GM12872 (cell line): Measurements from ENCODE around the gene SERPINA1.

ENCODE experiments used
- TF ChIP-seq, protein P1 (sequence below): IDR thresholded peaks from 3 replicates; pipeline ENCODE4 v1.5.1; 2011; ENCODE audit warnings: low read depth, mild to moderate bottlenecking, low read length, moderate library complexity; ENCODE audit not compliant: insufficient read depth

Gene SERPINA1

DNA sequence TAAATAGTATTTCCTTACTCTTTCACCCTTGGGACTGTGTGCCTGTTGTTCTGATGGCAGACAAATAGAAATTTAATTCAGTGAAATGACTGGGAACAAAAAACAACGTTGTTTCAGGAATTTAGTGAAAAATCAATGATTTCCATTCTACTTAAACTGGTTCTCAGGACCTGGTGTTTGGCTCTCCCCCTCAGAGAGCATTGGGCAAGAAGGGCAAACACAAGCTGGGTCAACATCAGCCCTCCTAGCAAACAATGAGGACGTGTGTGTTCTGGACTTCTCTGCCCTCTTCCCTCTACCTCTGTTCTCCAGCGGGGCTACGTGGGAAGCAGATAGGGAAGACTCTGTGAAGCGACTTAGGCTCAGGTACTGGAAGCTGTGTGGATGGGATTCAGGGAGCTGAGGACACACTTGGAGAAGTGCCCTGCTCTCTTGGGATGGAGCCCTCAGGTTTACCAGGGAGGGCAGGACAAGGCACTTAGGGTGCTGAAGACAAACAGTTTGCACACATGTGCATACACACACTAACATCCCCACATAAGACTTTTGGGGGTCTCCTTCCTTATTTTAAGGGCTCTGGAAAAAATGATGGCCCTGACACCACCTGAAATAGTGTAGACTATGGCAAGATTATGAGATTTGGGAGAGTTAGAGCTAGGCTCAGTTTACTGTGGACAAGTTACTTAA, 7.6 kb upstream of the SERPINA1 start:
- TF ChIP-seq, protein P1, sequence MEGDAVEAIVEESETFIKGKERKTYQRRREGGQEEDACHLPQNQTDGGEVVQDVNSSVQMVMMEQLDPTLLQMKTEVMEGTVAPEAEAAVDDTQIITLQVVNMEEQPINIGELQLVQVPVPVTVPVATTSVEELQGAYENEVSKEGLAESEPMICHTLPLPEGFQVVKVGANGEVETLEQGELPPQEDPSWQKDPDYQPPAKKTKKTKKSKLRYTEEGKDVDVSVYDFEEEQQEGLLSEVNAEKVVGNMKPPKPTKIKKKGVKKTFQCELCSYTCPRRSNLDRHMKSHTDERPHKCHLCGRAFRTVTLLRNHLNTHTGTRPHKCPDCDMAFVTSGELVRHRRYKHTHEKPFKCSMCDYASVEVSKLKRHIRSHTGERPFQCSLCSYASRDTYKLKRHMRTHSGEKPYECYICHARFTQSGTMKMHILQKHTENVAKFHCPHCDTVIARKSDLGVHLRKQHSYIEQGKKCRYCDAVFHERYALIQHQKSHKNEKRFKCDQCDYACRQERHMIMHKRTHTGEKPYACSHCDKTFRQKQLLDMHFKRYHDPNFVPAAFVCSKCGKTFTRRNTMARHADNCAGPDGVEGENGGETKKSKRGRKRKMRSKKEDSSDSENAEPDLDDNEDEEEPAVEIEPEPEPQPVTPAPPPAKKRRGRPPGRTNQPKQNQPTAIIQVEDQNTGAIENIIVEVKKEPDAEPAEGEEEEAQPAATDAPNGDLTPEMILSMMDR = no peak

DNA sequence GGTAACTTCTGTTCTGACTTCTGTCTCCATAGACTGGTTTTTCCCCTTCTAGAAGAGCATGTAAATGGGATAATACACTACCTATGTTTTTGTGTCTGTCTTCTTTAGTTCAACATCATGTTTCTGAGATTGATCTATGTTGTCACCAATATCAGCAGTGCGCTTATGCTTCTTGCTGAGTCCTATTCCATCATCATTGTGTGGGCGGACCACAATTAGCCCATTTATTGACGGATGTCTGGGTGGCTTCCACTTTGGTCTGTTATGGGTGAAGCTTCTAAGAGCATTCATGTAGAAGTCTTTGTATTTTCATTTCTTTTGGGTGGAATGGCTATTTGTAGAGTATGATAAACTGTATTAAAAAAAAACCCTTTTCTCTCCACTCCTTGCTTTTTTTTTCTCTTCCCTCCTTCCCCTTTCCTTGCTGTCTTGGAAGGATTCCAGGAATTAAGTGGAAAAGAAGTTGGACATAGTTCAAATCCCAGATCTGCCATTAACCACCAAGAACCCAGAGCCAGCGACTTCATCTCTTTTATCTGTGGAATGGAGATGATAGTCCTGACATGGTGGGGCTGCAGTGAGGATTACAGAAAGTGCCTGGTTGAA, 7.0 kb upstream of the SERPINA1 start:
- TF ChIP-seq, protein P1 = no peak

DNA sequence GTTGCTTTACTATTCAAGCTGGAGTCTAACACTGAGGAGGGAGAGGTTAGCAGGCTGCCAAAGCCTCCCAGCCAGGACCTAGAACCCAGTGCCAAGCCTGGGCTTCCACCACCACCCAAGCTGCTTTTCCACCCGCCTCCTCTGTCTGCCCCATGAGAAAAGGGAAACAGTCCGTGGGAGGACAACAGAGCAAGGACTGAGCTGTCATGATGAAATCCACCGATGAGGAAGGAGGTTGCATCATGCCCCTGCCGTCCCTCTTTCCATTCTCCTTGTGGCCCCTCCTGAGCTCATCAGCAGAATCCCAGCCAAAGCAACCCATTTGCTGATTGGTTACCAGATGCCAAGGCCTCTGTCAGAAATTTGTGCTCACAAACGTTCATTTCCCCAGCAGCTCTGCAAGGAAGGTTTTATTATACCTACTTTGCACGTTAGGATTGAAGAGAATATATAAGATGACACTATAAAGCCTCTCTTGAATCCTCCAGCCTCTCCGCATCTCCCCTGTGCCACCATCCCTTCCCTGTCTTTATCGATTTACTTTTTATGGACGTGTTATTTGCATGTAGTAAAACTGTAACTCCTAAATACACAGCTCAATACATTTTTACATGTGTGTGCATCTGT, 6.3 kb upstream of the SERPINA1 start:
- TF ChIP-seq, protein P1 = no peak

DNA sequence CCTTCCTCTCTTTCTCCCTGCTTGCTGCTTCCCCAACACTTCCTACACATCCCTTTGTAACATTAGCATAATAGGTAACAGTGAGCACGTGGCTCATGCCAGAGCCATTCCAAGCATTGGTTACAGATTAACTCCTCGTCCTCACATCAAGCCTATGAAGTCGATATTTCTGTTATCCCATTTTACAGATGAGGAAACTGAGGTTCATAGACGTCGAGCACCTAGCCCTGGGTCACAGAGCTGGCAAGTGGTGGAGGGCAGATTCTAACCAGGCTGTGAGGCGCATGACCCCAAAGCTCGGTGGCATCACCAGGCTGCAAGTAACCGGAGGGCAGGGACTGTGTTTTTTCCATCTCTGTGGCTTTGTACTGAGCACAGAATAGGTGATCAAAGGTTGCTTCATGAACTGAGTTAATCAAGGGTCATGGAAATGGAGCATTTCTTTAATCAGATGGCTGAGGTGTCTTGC, 5.7 kb upstream of the SERPINA1 start:
- TF ChIP-seq, protein P1 = no peak

DNA sequence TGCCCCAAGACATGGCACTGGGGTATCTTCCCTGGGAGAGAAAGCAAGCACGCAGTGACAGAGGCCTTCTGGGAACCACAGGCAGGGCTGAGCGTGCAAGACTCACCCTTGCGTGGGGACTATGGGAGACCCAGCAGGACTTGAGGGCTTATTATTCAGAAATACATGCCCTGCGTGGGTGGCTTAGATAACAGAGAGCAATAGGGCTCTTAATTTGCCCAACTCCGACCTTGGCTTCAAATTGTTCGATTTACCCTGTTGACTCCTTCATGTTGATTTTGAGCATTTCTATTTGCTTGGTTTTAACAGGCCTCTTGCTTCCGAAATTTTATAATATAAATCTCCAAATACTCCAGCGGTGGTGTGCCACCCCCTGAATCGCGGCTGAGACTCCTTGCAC, 5.1 kb upstream of the SERPINA1 start:
- TF ChIP-seq, protein P1 = no peak

DNA sequence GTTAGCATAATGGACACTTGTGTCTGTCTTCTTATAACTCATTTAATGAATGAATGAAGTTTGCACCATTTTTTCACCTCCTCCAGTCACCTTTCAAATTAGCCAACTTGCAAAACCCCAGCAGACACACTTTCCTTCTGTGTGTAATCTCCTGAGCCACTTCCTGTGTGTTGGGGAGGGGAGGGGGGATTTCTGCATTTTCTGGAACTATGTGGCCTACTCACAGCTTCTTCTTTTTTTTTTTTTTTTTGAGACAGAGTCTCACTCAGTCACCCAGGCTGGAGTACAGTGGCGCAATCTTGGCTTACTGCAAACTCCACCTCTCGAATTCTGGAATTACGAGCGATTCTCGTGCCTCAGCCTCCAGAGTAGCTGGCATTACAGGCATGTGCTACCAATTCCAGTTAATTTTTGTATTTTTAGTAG, 4.1 kb upstream of the SERPINA1 start:
- TF ChIP-seq, protein P1 = no peak

DNA sequence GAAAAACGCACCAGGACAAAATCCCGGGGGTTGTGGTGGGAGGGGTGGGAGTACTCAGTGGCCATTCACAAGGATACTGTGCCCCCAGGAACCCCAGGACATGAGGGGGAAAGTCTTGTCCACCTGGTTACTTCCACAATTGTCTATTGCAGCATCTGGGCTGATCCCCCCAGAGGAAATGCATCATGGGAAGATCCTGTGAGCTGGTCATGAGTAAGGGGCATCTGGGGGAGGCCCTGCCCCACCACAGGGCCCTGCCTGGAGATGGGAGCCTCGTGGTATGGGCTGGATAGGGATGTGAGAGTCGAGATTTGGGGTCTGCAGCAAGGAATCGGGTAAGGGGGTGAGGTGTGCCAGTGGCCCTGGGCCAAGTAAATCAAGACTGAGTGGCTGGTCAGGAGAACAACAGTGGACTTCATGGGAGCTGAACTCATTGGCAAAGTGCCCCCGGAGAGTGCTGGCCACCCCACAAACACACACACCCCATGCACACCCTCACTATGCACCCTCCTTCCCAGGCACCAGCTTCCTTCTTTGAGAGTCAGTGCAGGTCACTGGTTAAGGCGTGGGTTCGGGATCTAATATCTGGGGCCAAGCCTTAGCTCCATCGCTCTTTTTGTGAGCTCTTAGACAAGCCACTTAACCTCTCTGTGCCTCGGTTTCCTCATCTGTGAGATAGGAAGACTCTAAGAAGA, 3.0 kb upstream of the SERPINA1 start:
- TF ChIP-seq, protein P1 = no peak
